A549 (cell line): ENCODE data around the gene LRTM2. TPM values are rescaled to one million over a fixed set of nuclear protein-coding genes. Genes with fewer than 3 reads are reported as not detected.

ENCODE experiments used
- ATAC-seq, 2 experiments: fragments of 200-7000 bp in 1 of 2; fragments of >200 bp in 1 of 2; cut with Nextera tagmentation in 1 of 2; cut with Tn5 transposase in 1 of 2; 3 replicates each; pipeline versions ENCODE4 v1.8.0 to v1.9.1; 2018 to 2020; ENCODE audit warnings: mild to moderate bottlenecking in 1 of 2, moderate library complexity in 1 of 2
- CTCF ChIA-PET: fragments of 300-600 bp; sonication (Branson Sonifier 250); formaldehyde crosslinking; extraction: SDS; loops from one replicate; lab custom pipeline; 2021; ENCODE audit warnings: antibody characterized with exemption, inconsistent platforms; lab: Yijun Ruan, JAX
- POLR2A ChIA-PET: fragments of 350-600 bp; formaldehyde crosslinking; extraction: SDS; loops from one replicate; lab custom pipeline; 2021; ENCODE audit warnings: antibody characterized with exemption, inconsistent platforms; lab: Yijun Ruan, JAX
- DNase-seq, 2 experiments: peaks; one replicate each; pipeline versions ENCODE4 v3.0.0 to v3.0.0-alpha.2; 2011 to 2016; ENCODE audit warnings: low read depth in 1 of 2, low spot score in 1 of 2
- FAIRE-seq: peaks from 2 replicates; lab custom pipeline; 2011; peaks lifted over from hg19 to GRCh38; lab: Jason Lieb, UNC
- H3K27ac ChIP-seq, 2 experiments: fragments of >200 bp; sonication (Bioruptor Twin); formaldehyde crosslinking; 3 replicates each; pipeline ENCODE4 v1.5.1; 2016 to 2017
- H3K4me1 ChIP-seq: fragments of >200 bp; sonication (Bioruptor Twin); formaldehyde crosslinking; 3 replicates; pipeline ENCODE4 v1.6.1; 2016
- H3K4me2 ChIP-seq: fragments of >200 bp; sonication (Bioruptor Twin); formaldehyde crosslinking; 3 replicates; pipeline ENCODE4 v1.6.1; 2016
- H3K4me3 ChIP-seq: fragments of >200 bp; sonication (Bioruptor Twin); formaldehyde crosslinking; 3 replicates; pipeline ENCODE4 v1.5.1; 2016
- H3K9me3 ChIP-seq: fragments of >200 bp; sonication (Bioruptor Twin); formaldehyde crosslinking; 3 replicates; pipeline ENCODE4 v1.6.1; 2016
- ATOH8 ChIP-seq: fragments of 250-450 bp; sonication (Bioruptor Pico); IDR thresholded peaks from 2 replicates; pipeline ENCODE4 v1.5.0; 2020; ENCODE audit warnings: low read depth, mild to moderate bottlenecking, moderate library complexity
- BCL3 ChIP-seq: fragments of >200 bp; sonication (Bioruptor Twin); formaldehyde crosslinking; IDR thresholded peaks from 3 replicates; pipeline ENCODE4 v1.6.1; 2016
- BHLHE40 ChIP-seq: IDR thresholded peaks from 2 replicates; pipeline ENCODE4 v1.6.1; 2012; ENCODE audit warnings: low read depth, low read length, inconsistent platforms
- ELK1 ChIP-seq: fragments of 150-350 bp; IDR thresholded peaks from 2 replicates; pipeline ENCODE4 v1.6.1; 2014; ENCODE audit warnings: low read depth, mild to moderate bottlenecking, low read length
- ESRRA ChIP-seq: fragments of 150-350 bp; IDR thresholded peaks from 2 replicates; pipeline ENCODE4 v1.6.1; 2014; ENCODE audit warnings: mild to moderate bottlenecking, low read length, borderline replicate concordance
- FOSB ChIP-seq: fragments of 250-450 bp; sonication (Bioruptor Pico); IDR thresholded peaks from 2 replicates; pipeline ENCODE4 v1.5.0; 2020; ENCODE audit warnings: mild to moderate bottlenecking, moderate library complexity
- HOXB13 ChIP-seq: fragments of 250-450 bp; sonication (Bioruptor Pico); IDR thresholded peaks from 2 replicates; pipeline ENCODE4 v1.5.0; 2020; ENCODE audit warnings: low read depth, mild to moderate bottlenecking, moderate library complexity
- HOXB5 ChIP-seq: fragments of 250-450 bp; sonication (Bioruptor Pico); IDR thresholded peaks from 2 replicates; pipeline ENCODE4 v1.5.0; 2020; ENCODE audit warnings: mild to moderate bottlenecking, moderate library complexity
- KDM1A ChIP-seq: fragments of 200-600 bp; sonication (generic); IDR thresholded peaks from 2 replicates; pipeline ENCODE4 v1.6.1; 2016; ENCODE audit warnings: low read depth, mild to moderate bottlenecking
- MAX ChIP-seq: IDR thresholded peaks from 2 replicates; pipeline ENCODE4 v1.6.1; 2012
- MYC ChIP-seq: IDR thresholded peaks from 2 replicates; pipeline ENCODE4 v1.6.1; 2012; ENCODE audit warnings: mild to moderate bottlenecking, inconsistent platforms, low read length, improper control_type of control experiment, borderline replicate concordance
- NPAS2 ChIP-seq: fragments of 250-450 bp; sonication (Bioruptor Pico); IDR thresholded peaks from 2 replicates; pipeline ENCODE4 v1.8.0; 2022; ENCODE audit warnings: mild to moderate bottlenecking, moderate library complexity, borderline replicate concordance
- NR3C1 ChIP-seq: fragments of >200 bp; sonication (Bioruptor Twin); formaldehyde crosslinking; IDR thresholded peaks from 3 replicates; pipeline ENCODE4 v1.6.1; 2017
- POLR2A ChIP-seq: IDR thresholded peaks from 2 replicates; pipeline ENCODE4 v1.6.1; 2012; ENCODE audit warnings: mild to moderate bottlenecking, low read length
- RFX5 ChIP-seq: fragments of 450-650 bp; IDR thresholded peaks from 2 replicates; pipeline ENCODE4 v1.7.1; 2014; ENCODE audit warnings: antibody characterized with exemption, mild to moderate bottlenecking, moderate library complexity
- SMC3 ChIP-seq: fragments of >200 bp; sonication (Bioruptor Twin); formaldehyde crosslinking; IDR thresholded peaks from 3 replicates; pipeline ENCODE4 v1.6.1; 2018; ENCODE audit warnings: inconsistent platforms
- ZC3H11A ChIP-seq: fragments of 450-650 bp; IDR thresholded peaks from 2 replicates; pipeline ENCODE4 v1.6.1; 2014; ENCODE audit warnings: antibody characterized with exemption, mild to moderate bottlenecking
- ZNF302 ChIP-seq: fragments of 250-450 bp; sonication (Bioruptor Pico); IDR thresholded peaks from 2 replicates; pipeline ENCODE4 v1.9.0; 2021; ENCODE audit warnings: inconsistent platforms, mild to moderate bottlenecking, moderate library complexity
- WGBS: methylation state at CpG from one replicate; pipeline ENCODE4 v1.1.6; 2017; ENCODE audit errors: missing lambda C conversion rate; 5-methylcytosine and 5-hydroxymethylcytosine counted together
- polyA plus RNA-seq, 4 experiments: library from polyadenylated mRNA; depleted of rRNA in 3 of 4; stranded (reverse); fragments of >200 nt; fragmentation: RNase III in 1 of 4; extraction: RNeasy Plus Mini Kit Qiagen cat#74134 plus additional on column Dnase treatment in 1 of 4; gene quantifications; 2 replicates in 3 of 4; 3 replicates in 1 of 4; pipeline ENCODE4 v1.2.3, GENCODE V29; 2011 to 2017

The LRTM2 gene
- polyA plus RNA-seq, 2 of the 4 experiments (the other 2 are of a cell fraction): not detected

- no peak for TF ChIP-seq ATOH8
- TF ChIP-seq MAX: no peak
- no peak for TF ChIP-seq POLR2A
- TF ChIP-seq, all 56 proteins: peak for 0
Measured at GRCh38 chr12:1845886-1846285, 25.5 kb downstream of the LRTM2 start (continued).

- H3K9me3 ChIP-seq: no peaks in the 10 kb centered on the region
- no peak overlapping the region for H3K4me3 ChIP-seq
- no peak overlapping the region for H3K27ac ChIP-seq
- ChIA-PET POLR2A (no interaction called here), CTCF (no interaction called here)
- ATAC-seq (no peak), DNase-seq (no peak), FAIRE-seq (no peak)
- no peaks in the 10 kb centered on the region for H3K4me1 ChIP-seq
- WGBS: 54% methylated on average over 24 of the region's 24 CpGs
- H3K4me2 ChIP-seq: no peak overlapping the region
- TF ChIP-seq HOXB13 (no peak), ZC3H11A (no peak), MYC (no peak)
- TF ChIP-seq, all 56 proteins: peak for 0
Measured at GRCh38 chr12:1846421-1847405, 26.3 kb downstream of the LRTM2 start.

- DNase-seq: no peak
- H3K9me3 ChIP-seq: no peaks in the 10 kb centered on the region
Measured at GRCh38 chr12:1847411-1847810, 27.0 kb downstream of the LRTM2 start.

GRCh38 chr12:1848146-1848545, 27.8 kb downstream of the LRTM2 start:
- Histone ChIP-seq H3K4me3 (no peak overlapping the region), H3K4me1 (no peaks in the 10 kb centered on the region)
- DNase-seq (no peak), ATAC-seq (no peak)
- no peak for TF ChIP-seq NR3C1
- no peak for TF ChIP-seq SMC3
- TF ChIP-seq ESRRA: no peak
- no peak for TF ChIP-seq ELK1
- no peak for TF ChIP-seq KDM1A
- TF ChIP-seq, all 56 proteins: peak for 0
- ChIA-PET CTCF (no interaction called here), POLR2A (no interaction called here)
- Histone ChIP-seq H3K4me2 (no peak overlapping the region), H3K27ac (no peak overlapping the region), H3K9me3 (no peaks in the 10 kb centered on the region)
- WGBS: 53% methylated on average over 10 of the region's 10 CpGs
- FAIRE-seq: no peak

More at GRCh38 chr12:1847411-1847810, 27.0 kb downstream of the LRTM2 start:
- H3K4me2 ChIP-seq: no peak overlapping the region
- CTCF ChIA-PET: no interaction called here
- POLR2A ChIA-PET: no interaction called here
- no peak for ATAC-seq
- no peak overlapping the region for H3K27ac ChIP-seq
- TF ChIP-seq POLR2A (no peak), FOSB (CRISPR knock-in tag) (no peak), NPAS2 (CRISPR knock-in tag) (no peak), HOXB5 (CRISPR knock-in tag) (no peak), RFX5 (no peak), BHLHE40 (no peak), ELK1 (no peak), BCL3 (no peak), ZNF302 (CRISPR knock-in tag) (no peak)
- TF ChIP-seq, all 56 proteins: peak for 0
- no peaks in the 10 kb centered on the region for H3K4me1 ChIP-seq
- no peak for FAIRE-seq
- 48% methylated on average over 4 of the region's 4 CpGs for WGBS
- H3K4me3 ChIP-seq: no peak overlapping the region
